ENCODE data around the gene TRIM40. TPM values are rescaled to one million over a fixed set of nuclear protein-coding genes. Genes with fewer than 3 reads are reported as not detected.

Gene TRIM40
- total RNA-seq, 1 experiment from 2014 or later = not detected

GRCh38 chr6:30195951-30196350 is 60.0 kb downstream of the TRIM40 start:
- Histone ChIP-seq H3K9me3 (ENCODE audit: control insufficient read depth in 1 of 2, insufficient read depth in 1 of 2, low read depth in 1 of 2, low read length in 2 of 2) (no peaks in the 10 kb centered on the region), H3K4me2 (ENCODE audit: low read length) (no peak overlapping the region), H3K9me2 (ENCODE audit: insufficient read depth) (no peaks in the 10 kb centered on the region), H2AFZ (ENCODE audit: low read depth, low read length, poor library complexity, severe bottlenecking) (no peak overlapping the region), H3K36me3 (ENCODE audit: control insufficient read depth in 1 of 2, insufficient read depth in 2 of 2, low read length in 2 of 2) (peaks cover 18 to 30% of the 10 kb centered on the region in 2 experiments), H3K4me3 (replicated peaks in 1 of 2; ENCODE audit: low read depth in 1 of 2, low read length in 2 of 2) (no peak overlapping the region), H4K20me1 (ENCODE audit: insufficient read depth) (no peaks in the 10 kb centered on the region), H3K27me3 (ENCODE audit: insufficient read depth, low read length) (no peaks in the 10 kb centered on the region), H3K79me2 (ENCODE audit: insufficient read depth, low read length) (peaks cover 9% of the 10 kb centered on the region), H3K27ac (ENCODE audit: low read depth, low read length) (no peak overlapping the region), H3K9ac (ENCODE audit: low read length) (no peak overlapping the region), H3K4me1 (ENCODE audit: control insufficient read depth in 1 of 2, insufficient read depth in 2 of 2, low read length in 2 of 2) (no peaks in the 10 kb centered on the region)
- intact Hi-C loops (cut with micrococcal nuclease) = no loop called here
- no peak for ATAC-seq
- RAD21 ChIA-PET (ENCODE audit: low non-redundant PET in 1 of 2, low total read pairs in 2 of 2, uncharacterized antibody in 2 of 2, unreplicated experiment in 2 of 2) = no interaction called here
- POLR2A ChIA-PET = no interaction called here
- no peak for DNase-seq (ENCODE audit: low read depth, low spot score)
- TF ChIP-seq ELF1 (IDR thresholded peaks at IDR 0.05; ENCODE audit: borderline replicate concordance, low read depth) (no peak), RAD21 (IDR thresholded peaks at IDR 0.05; ENCODE audit: low read depth) (no peak), CEBPB (IDR thresholded peaks at IDR 0.05; ENCODE audit: low read depth) (no peak), ZNF274 (IDR thresholded peaks at IDR 0.05; ENCODE audit: low read depth, low read length) (no peak), SIN3A (IDR thresholded peaks at IDR 0.05; ENCODE audit: low read depth) (no peak), EGR1 (IDR thresholded peaks at IDR 0.05; ENCODE audit: low read depth) (no peak), ZFX (IDR thresholded peaks at IDR 0.05) (no peak), SP1 (IDR thresholded peaks at IDR 0.05; ENCODE audit: low read depth) (no peak)
- TF ChIP-seq, protein P1, sequence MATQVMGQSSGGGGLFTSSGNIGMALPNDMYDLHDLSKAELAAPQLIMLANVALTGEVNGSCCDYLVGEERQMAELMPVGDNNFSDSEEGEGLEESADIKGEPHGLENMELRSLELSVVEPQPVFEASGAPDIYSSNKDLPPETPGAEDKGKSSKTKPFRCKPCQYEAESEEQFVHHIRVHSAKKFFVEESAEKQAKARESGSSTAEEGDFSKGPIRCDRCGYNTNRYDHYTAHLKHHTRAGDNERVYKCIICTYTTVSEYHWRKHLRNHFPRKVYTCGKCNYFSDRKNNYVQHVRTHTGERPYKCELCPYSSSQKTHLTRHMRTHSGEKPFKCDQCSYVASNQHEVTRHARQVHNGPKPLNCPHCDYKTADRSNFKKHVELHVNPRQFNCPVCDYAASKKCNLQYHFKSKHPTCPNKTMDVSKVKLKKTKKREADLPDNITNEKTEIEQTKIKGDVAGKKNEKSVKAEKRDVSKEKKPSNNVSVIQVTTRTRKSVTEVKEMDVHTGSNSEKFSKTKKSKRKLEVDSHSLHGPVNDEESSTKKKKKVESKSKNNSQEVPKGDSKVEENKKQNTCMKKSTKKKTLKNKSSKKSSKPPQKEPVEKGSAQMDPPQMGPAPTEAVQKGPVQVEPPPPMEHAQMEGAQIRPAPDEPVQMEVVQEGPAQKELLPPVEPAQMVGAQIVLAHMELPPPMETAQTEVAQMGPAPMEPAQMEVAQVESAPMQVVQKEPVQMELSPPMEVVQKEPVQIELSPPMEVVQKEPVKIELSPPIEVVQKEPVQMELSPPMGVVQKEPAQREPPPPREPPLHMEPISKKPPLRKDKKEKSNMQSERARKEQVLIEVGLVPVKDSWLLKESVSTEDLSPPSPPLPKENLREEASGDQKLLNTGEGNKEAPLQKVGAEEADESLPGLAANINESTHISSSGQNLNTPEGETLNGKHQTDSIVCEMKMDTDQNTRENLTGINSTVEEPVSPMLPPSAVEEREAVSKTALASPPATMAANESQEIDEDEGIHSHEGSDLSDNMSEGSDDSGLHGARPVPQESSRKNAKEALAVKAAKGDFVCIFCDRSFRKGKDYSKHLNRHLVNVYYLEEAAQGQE (IDR thresholded peaks at IDR 0.05; ENCODE audit: low read depth) = no peak
- CTCF ChIA-PET = interaction anchor here (0.7 kb wide), 1 partner anchor 20 kb away, joined by 3 read pairs; no protein-coding TSS in a partner anchor
- BruUV-seq (replicated peaks) = no TSS peak

All from HCT116 (cell line).